Measurements from ENCODE around the gene HSPA9. TPM values are rescaled to one million over a fixed set of nuclear protein-coding genes. Genes with fewer than 3 reads are reported as not detected.

HSPA9 gene
- total RNA-seq, 3 donors from 2014 or later = 170 to 182 (median 173) TPM

DNA sequence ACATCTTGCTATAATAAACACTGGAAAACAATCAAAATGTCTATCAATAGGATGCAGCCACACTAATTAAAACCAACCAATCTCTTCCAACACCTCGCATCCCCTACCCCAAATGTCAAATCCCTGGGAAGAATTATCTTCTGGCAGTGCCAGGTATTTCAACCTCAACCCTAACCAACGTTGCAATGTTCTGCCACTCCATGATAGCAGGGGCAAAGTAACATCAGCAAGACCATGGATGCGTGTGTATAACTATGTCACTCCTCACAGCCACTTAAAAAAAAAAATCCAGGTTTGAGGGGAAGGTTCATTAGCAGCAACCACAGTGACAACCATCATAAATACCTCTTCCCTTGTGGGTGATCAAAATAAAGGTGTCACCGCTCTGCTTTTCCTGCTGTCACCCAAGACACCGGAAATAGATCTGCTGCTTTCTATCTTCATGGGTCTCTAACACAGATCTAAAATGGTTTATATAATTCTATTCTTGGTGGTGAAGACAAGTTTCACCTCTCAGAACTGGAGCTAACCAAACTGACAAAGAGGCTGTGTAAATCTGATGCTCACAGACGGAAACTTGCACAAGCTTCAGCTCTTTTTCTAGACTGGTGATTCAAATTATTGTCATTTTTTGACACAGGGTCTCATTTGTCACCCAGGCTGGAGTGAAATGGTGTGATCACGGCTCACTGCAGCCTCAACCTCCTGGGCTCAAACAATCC is 9.9 kb downstream of the HSPA9 start:
- DNase-seq = no peak
- H3K4me1 ChIP-seq (ENCODE audit: low read depth) = no peaks in the 10 kb centered on the region
- intact Hi-C loops (cut with DNase I, micrococcal nuclease) = no loop called here
- ATAC-seq = peak; percentile 69
- H3K36me3 ChIP-seq (ENCODE audit: low read depth) = peaks cover 33% of the 10 kb centered on the region
- TF ChIP-seq, protein P1, sequence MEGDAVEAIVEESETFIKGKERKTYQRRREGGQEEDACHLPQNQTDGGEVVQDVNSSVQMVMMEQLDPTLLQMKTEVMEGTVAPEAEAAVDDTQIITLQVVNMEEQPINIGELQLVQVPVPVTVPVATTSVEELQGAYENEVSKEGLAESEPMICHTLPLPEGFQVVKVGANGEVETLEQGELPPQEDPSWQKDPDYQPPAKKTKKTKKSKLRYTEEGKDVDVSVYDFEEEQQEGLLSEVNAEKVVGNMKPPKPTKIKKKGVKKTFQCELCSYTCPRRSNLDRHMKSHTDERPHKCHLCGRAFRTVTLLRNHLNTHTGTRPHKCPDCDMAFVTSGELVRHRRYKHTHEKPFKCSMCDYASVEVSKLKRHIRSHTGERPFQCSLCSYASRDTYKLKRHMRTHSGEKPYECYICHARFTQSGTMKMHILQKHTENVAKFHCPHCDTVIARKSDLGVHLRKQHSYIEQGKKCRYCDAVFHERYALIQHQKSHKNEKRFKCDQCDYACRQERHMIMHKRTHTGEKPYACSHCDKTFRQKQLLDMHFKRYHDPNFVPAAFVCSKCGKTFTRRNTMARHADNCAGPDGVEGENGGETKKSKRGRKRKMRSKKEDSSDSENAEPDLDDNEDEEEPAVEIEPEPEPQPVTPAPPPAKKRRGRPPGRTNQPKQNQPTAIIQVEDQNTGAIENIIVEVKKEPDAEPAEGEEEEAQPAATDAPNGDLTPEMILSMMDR (IDR thresholded peaks at IDR 0.05) = no peak
- no peaks in the 10 kb centered on the region for H3K9me3 ChIP-seq
- H3K4me3 ChIP-seq = no peak overlapping the region

DNA sequence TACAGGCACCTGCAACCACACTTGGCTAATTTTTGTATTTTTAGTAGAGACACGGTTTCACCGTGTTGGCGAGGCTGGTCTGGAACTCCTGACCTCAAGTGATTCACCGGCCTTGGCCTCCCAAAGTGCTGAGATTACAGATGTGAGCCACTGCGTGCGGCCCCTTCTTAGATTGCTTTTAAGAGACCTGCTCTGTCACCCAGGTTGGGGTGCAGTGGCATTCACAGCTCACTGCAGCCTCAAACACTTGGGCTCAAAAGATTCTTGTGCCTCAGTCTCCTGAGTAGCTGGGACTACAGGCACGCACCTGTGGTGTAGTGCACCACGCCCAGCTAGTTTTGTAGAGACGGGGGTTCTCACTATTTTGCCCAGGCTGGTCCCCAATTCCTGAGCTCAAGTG is 11.0 kb downstream of the HSPA9 start:
- H3K4me3 ChIP-seq = no peak overlapping the region
- no peaks in the 10 kb centered on the region for H3K4me1 ChIP-seq (ENCODE audit: low read depth)
- intact Hi-C loops (cut with DNase I, micrococcal nuclease) = no loop called here
- TF ChIP-seq, protein P1 (IDR thresholded peaks at IDR 0.05) = no peak
- H3K36me3 ChIP-seq (ENCODE audit: low read depth) = peaks cover 28% of the 10 kb centered on the region
- DNase-seq (no peak), ATAC-seq (no peak)
- no peaks in the 10 kb centered on the region for H3K9me3 ChIP-seq

DNA sequence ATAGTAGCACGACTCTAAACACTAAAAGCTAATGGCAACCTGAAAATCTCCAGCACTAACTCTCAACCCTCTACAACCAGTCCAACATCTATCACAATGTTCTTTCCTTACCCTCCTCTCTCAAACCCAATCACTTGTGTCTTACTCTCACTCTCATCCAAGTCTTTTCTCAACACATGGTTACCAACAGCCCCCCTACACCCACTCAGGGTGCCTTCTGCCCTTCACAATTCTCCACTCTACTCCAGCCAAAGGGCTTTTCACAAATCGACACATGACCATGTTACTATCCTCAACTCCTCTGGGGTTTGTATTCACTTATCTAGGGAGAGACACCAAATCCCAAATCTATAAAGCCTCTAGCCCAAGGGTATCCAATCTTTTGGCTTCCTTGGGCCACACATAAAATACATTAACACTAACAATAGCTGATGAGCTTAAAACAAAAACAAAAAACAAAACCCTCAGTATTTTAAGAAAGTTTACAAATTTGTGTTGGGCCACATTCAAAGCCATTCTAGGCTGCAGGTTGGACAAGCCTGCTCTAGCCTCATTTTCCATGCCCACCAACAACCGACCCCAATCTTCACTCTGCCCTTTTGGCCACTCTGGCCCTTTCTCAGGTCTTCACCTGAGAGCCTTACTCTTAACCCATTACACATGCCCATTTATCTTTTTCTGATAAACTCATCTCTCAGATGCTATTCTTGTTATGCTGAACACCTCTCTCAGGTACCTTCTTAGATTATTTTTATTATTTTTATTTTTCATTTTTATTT is 11.7 kb downstream of the HSPA9 start:
- peaks cover 24% of the 10 kb centered on the region for H3K36me3 ChIP-seq (ENCODE audit: low read depth)
- H3K4me1 ChIP-seq (ENCODE audit: low read depth) = no peaks in the 10 kb centered on the region
- H3K4me3 ChIP-seq = no peak overlapping the region
- no peak for DNase-seq
- TF ChIP-seq, protein P1 (IDR thresholded peaks at IDR 0.05) = no peak
- H3K9me3 ChIP-seq = no peaks in the 10 kb centered on the region
- no peak for ATAC-seq
- intact Hi-C loops (cut with DNase I, micrococcal nuclease) = no loop called here

DNA sequence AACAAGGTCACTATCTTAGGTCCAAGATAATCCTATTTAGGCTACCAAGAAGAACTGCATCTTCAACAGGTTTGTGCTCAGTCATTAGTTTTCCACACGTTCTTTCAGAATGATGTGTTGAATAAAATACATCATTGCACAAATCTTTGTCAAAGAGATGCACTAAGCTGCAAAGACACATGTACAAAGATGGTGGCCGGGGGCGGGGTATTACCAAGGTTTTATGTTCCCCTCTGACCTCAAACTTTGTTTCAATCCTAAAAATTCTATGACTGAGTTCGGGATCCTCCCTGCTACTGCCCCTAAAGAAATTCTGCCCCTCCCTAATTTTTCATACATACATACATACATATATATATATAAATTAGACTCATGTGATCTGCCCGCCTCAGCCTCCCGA is 14.2 kb downstream of the HSPA9 start:
- Histone ChIP-seq H3K36me3 (ENCODE audit: low read depth) (peaks cover 18% of the 10 kb centered on the region), H3K4me1 (ENCODE audit: low read depth) (no peaks in the 10 kb centered on the region), H3K4me3 (no peak overlapping the region), H3K9me3 (no peaks in the 10 kb centered on the region)
- ATAC-seq = no peak
- intact Hi-C loops (cut with DNase I, micrococcal nuclease) = no loop called here
- no peak for DNase-seq
- TF ChIP-seq, protein P1 (IDR thresholded peaks at IDR 0.05) = no peak

DNA sequence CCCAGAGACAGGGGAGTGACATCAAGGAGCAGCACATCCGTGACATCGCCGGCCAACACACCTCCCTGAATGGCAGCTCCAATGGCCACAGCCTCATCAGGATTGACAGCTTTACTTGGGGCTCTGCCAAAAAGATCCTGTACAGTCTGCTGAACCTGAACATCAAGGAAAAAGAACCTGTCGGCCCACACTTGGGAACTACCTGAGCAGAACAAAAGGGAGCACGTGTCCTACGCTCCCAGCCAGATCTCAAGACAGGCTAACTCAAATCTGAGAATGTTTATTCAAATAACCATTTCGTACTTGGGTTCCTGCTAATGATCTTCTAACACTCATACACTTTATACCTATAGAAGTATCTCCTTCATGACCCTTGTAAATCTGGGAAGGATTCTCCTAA is 15.3 kb downstream of the HSPA9 start:
- Histone ChIP-seq H3K9me3 (no peaks in the 10 kb centered on the region), H3K4me3 (no peak overlapping the region), H3K36me3 (ENCODE audit: low read depth) (peaks cover 20% of the 10 kb centered on the region), H3K4me1 (ENCODE audit: low read depth) (no peaks in the 10 kb centered on the region)
- no peak for DNase-seq
- intact Hi-C loops (cut with DNase I, micrococcal nuclease) = no loop called here
- TF ChIP-seq, protein P1 (IDR thresholded peaks at IDR 0.05) = no peak
- ATAC-seq = no peak

All from mucosa of descending colon (tissue), 3 donors.